H9 (cell line): ENCODE results near the gene HOXD11. TPM values are rescaled to one million over a fixed set of nuclear protein-coding genes. Genes with fewer than 3 reads are reported as not detected.

Source experiments
- DNase-seq: peaks from one replicate; pipeline ENCODE4 v3.0.0-alpha.2; 2017
- H2AFZ ChIP-seq: one replicate; pipeline ENCODE4 v1.6.1; 2013; ENCODE audit warnings: mild to moderate bottlenecking, low read length, control low read depth, moderate library complexity
- H2AK5ac ChIP-seq: 2 replicates; pipeline ENCODE4 v1.6.1; 2013; ENCODE audit warnings: low read length, control low read depth, mixed read lengths; ENCODE audit not compliant: insufficient read length
- H2BK120ac ChIP-seq: one replicate; pipeline ENCODE4 v1.6.1; 2013; ENCODE audit warnings: low read depth, mild to moderate bottlenecking, low read length, control low read depth, inconsistent platforms; ENCODE audit not compliant: poor library complexity, severe bottlenecking
- H2BK12ac ChIP-seq: 2 replicates; pipeline ENCODE4 v1.6.1; 2013; ENCODE audit warnings: low read length, control low read depth, mixed read lengths, low read depth; ENCODE audit not compliant: insufficient read length
- H2BK15ac ChIP-seq: 2 replicates; pipeline ENCODE4 v1.6.1; 2013; ENCODE audit warnings: low read depth, low read length, control low read depth
- H2BK20ac ChIP-seq: one replicate; pipeline ENCODE4 v1.6.1; 2013; ENCODE audit warnings: low read depth, mild to moderate bottlenecking, low read length, control low read depth, inconsistent platforms; ENCODE audit not compliant: poor library complexity, severe bottlenecking
- H2BK5ac ChIP-seq: 2 replicates; pipeline ENCODE4 v1.6.1; 2013; ENCODE audit warnings: low read length, control low read depth, mixed read lengths; ENCODE audit not compliant: insufficient read length
- H3K14ac ChIP-seq: 2 replicates; pipeline ENCODE4 v1.6.1; 2013; ENCODE audit warnings: low read length, control low read depth; ENCODE audit not compliant: insufficient read depth
- H3K18ac ChIP-seq: 2 replicates; pipeline ENCODE4 v1.6.1; 2013; ENCODE audit warnings: low read depth, mild to moderate bottlenecking, mixed read lengths, low read length, control low read depth; ENCODE audit not compliant: insufficient read length
- H3K23ac ChIP-seq: 2 replicates; pipeline ENCODE4 v1.6.1; 2013; ENCODE audit warnings: low read length, control low read depth, mixed read lengths, low read depth; ENCODE audit not compliant: insufficient read length
- H3K23me2 ChIP-seq: 2 replicates; pipeline ENCODE4 v1.6.1; 2013; ENCODE audit warnings: low read depth, mild to moderate bottlenecking, mixed read lengths, low read length, control low read depth; ENCODE audit not compliant: insufficient read length, poor library complexity, severe bottlenecking
- H3K27ac ChIP-seq: 2 replicates; pipeline ENCODE4 v1.5.1; 2013; ENCODE audit warnings: low read length, control low read depth, mixed read lengths, low read depth; ENCODE audit not compliant: insufficient read length
- H3K27me3 ChIP-seq: 2 replicates; pipeline ENCODE4 v1.6.1; 2013; ENCODE audit warnings: low read length, control low read depth, inconsistent platforms; ENCODE audit not compliant: insufficient read depth
- H3K4ac ChIP-seq: 2 replicates; pipeline ENCODE4 v1.6.1; 2013; ENCODE audit warnings: low read depth, mild to moderate bottlenecking, control low read depth, inconsistent platforms, low read length, moderate library complexity
- H3K4me1 ChIP-seq: 2 replicates; pipeline ENCODE4 v1.6.1; 2013; ENCODE audit warnings: low read length, control low read depth, inconsistent platforms; ENCODE audit not compliant: insufficient read depth
- H3K4me2 ChIP-seq: 2 replicates; pipeline ENCODE4 v1.6.1; 2013; ENCODE audit warnings: low read length, control low read depth, mixed read lengths; ENCODE audit not compliant: insufficient read length, insufficient read depth
- H3K56ac ChIP-seq: 2 replicates; pipeline ENCODE4 v1.6.1; 2013; ENCODE audit warnings: low read depth, mild to moderate bottlenecking, mixed read lengths, low read length, control low read depth; ENCODE audit not compliant: insufficient read length
- H3K79me1 ChIP-seq: 2 replicates; pipeline ENCODE4 v1.6.1; 2013; ENCODE audit warnings: low read depth, mild to moderate bottlenecking, moderate library complexity, low read length, control low read depth, inconsistent platforms; ENCODE audit not compliant: insufficient read depth, poor library complexity, severe bottlenecking
- H3K79me2 ChIP-seq: 2 replicates; pipeline ENCODE4 v1.6.1; 2013; ENCODE audit warnings: low read length, control low read depth, inconsistent platforms; ENCODE audit not compliant: insufficient read depth
- H3K9ac ChIP-seq: 2 replicates; pipeline ENCODE4 v1.6.1; 2013; ENCODE audit warnings: low read length, control low read depth, mixed read lengths; ENCODE audit not compliant: insufficient read length; ENCODE audit errors: extremely low read depth
- H3K9me3 ChIP-seq: one replicate; pipeline ENCODE4 v1.6.1; 2013; ENCODE audit warnings: low read depth, low read length, inconsistent platforms; ENCODE audit not compliant: control insufficient read depth
- H3T11ph ChIP-seq: one replicate; pipeline ENCODE4 v1.6.1; 2013; ENCODE audit warnings: mild to moderate bottlenecking, low read length, control low read depth, inconsistent platforms
- H4K20me1 ChIP-seq: one replicate; pipeline ENCODE4 v1.6.1; 2013; ENCODE audit not compliant: control insufficient read depth, insufficient read length, insufficient read depth
- H4K5ac ChIP-seq: 2 replicates; pipeline ENCODE4 v1.6.1; 2013; ENCODE audit warnings: low read depth, mild to moderate bottlenecking, mixed read lengths, low read length, control low read depth; ENCODE audit not compliant: insufficient read length
- H4K8ac ChIP-seq: replicated peaks from 2 replicates; pipeline ENCODE4 v1.6.1; 2013; ENCODE audit warnings: low read length, control low read depth, mixed read lengths, low read depth; ENCODE audit not compliant: insufficient read length
- H4K91ac ChIP-seq: 2 replicates; pipeline ENCODE4 v1.6.1; 2013; ENCODE audit warnings: low read depth, mild to moderate bottlenecking, moderate library complexity, mixed read lengths, low read length, control low read depth; ENCODE audit not compliant: insufficient read length
- H3K27ac Mint-ChIP-seq, 3 experiments: 2 replicates in 2 of 3; 3 replicates in 1 of 3; pipeline ENCODE4 v1.8.0; 2020 to 2021; ENCODE audit warnings: mixed read lengths in 3 of 3, mild to moderate bottlenecking in 1 of 3, moderate library complexity in 1 of 3
- H3K27me3 Mint-ChIP-seq: 2 replicates; pipeline ENCODE4 v1.8.0; 2021; ENCODE audit warnings: low read depth, mild to moderate bottlenecking, moderate library complexity, mixed read lengths
- H3K36me3 Mint-ChIP-seq, 3 experiments: 2 replicates in 2 of 3; 3 replicates in 1 of 3; pipeline ENCODE4 v1.8.0; 2020 to 2021; ENCODE audit warnings: low read depth in 3 of 3, mixed read lengths in 3 of 3; ENCODE audit not compliant: insufficient read depth in 1 of 3
- H3K4me1 Mint-ChIP-seq, 2 experiments: 2 replicates each; pipeline ENCODE4 v1.8.0; 2020; ENCODE audit warnings: mixed read lengths in 2 of 2
- H3K4me3 Mint-ChIP-seq, 2 experiments: 2 replicates in 1 of 2; 3 replicates in 1 of 2; pipeline ENCODE4 v1.8.0; 2020 to 2021; ENCODE audit warnings: mild to moderate bottlenecking in 2 of 2, mixed read lengths in 2 of 2, moderate library complexity in 1 of 2
- H3K9me3 Mint-ChIP-seq, 2 experiments: 2 replicates in 1 of 2; 3 replicates in 1 of 2; pipeline ENCODE4 v1.8.0; 2020; ENCODE audit warnings: mild to moderate bottlenecking in 2 of 2, mixed read lengths in 2 of 2, moderate library complexity in 1 of 2
- CTCF ChIP-seq: fragments of 200-600 bp; sonication (generic); conservative IDR thresholded peaks from 3 replicates; pipeline ENCODE4 v1.8.0; 2021; ENCODE audit warnings: antibody characterized with exemption, mild to moderate bottlenecking
- WGBS: extraction: QIAGEN DNeasy Blood & Tissue Kit; methylation state at CpG from one replicate; pipeline ENCODE4 v1.1.7; 2013; ENCODE audit warnings: missing lambda C conversion rate, low lambda C conversion rate, mixed read lengths; ENCODE audit not compliant: insufficient read length; ENCODE audit errors: extremely low coverage; 5-methylcytosine and 5-hydroxymethylcytosine counted together
- total RNA-seq: library from RNA; stranded (reverse); gene quantifications from 2 replicates; pipeline ENCODE4 v1.2.1, GENCODE V29; 2021

Gene HOXD11
- total RNA-seq, 1 experiment from 2014 or later, result not detected

- peaks cover 10 to 11% of the 10 kb centered on the region in 2 experiments for H3K9me3 Mint-ChIP-seq
- Histone ChIP-seq H3K23ac (no peak overlapping the region), H2BK5ac (no peak overlapping the region), H4K20me1 (no peaks in the 10 kb centered on the region), H4K8ac (no peak overlapping the region), H3T11ph (no peak overlapping the region), H3K18ac (no peak overlapping the region), H3K4me2 (no peak overlapping the region), H2BK120ac (no peak overlapping the region), H3K14ac (no peak overlapping the region), H3K27me3 (peaks cover 87% of the 10 kb centered on the region), H3K56ac (no peak overlapping the region), H4K5ac (no peak overlapping the region), H2BK20ac (no peak overlapping the region), H3K23me2 (peaks cover 7% of the 10 kb centered on the region), H3K9ac (no peak overlapping the region), H3K4ac (no peak overlapping the region), H2AK5ac (no peak overlapping the region), H2AFZ (no peak overlapping the region), H2BK15ac (no peak overlapping the region), H4K91ac (no peak overlapping the region), H3K4me1 (no peaks in the 10 kb centered on the region), H3K27ac (no peak overlapping the region), H2BK12ac (no peak overlapping the region), H3K79me1 (no peaks in the 10 kb centered on the region), H3K9me3 (no peaks in the 10 kb centered on the region), H3K79me2 (no peaks in the 10 kb centered on the region)
- H3K36me3 Mint-ChIP-seq, result peaks cover 0 to 4% (median 0%) of the 10 kb centered on the region in 3 experiments; a peak in 1 of 7 replicates
- DNase-seq, result no peak
- H3K27ac Mint-ChIP-seq, result no peak overlapping the region
- peaks cover 15 to 36% of the 10 kb centered on the region in 2 experiments for H3K4me1 Mint-ChIP-seq
- H3K27me3 Mint-ChIP-seq, result peaks cover 96% of the 10 kb centered on the region
- no CpG with 5 or more reads among the region's 2 CpGs for WGBS
- no peak overlapping the region for H3K4me3 Mint-ChIP-seq
- no peak for TF ChIP-seq CTCF
Measured at GRCh38 chr2:176076796-176077195, 30.3 kb upstream of the HOXD11 start.
